Activated CD8-positive, alpha-beta memory T cell treated with anti-CD3 and anti-CD28 coated beads, Interleukin-2, amount 10 ng/mL, durations not matched to agents 7 days and 5 days (primary cell): ENCODE results near the gene CMKLR1. TPM values are rescaled to one million over a fixed set of nuclear protein-coding genes. Genes with fewer than 3 reads are reported as not detected.

Source experiments
- ATAC-seq: fragments of 150-1000 bp; cut with Tn5 transposase; one replicate; pipeline ENCODE4 v1.10.0; 2021; ENCODE audit warnings: moderate library complexity
- CTCF ChIA-PET: fragments of 350-600 bp; sonication (Branson Sonifier 250); formaldehyde crosslinking; loops from one replicate; lab custom pipeline; 2021; ENCODE audit warnings: antibody characterized with exemption; lab: Charles Lee
- DNase-seq: peaks from one replicate; pipeline ENCODE4 v3.0.0-alpha.2; 2020
- H3K27ac Mint-ChIP-seq: one replicate; pipeline ENCODE4 v1.8.0; 2021; ENCODE audit warnings: mild to moderate bottlenecking, mixed read lengths
- H3K27me3 Mint-ChIP-seq: one replicate; pipeline ENCODE4 v1.8.0; 2021; ENCODE audit warnings: mixed read lengths
- H3K36me3 Mint-ChIP-seq: one replicate; pipeline ENCODE4 v1.8.0; 2021; ENCODE audit warnings: mild to moderate bottlenecking, mixed read lengths
- H3K4me1 Mint-ChIP-seq: one replicate; pipeline ENCODE4 v1.8.0; 2021; ENCODE audit warnings: mixed read lengths
- H3K4me3 Mint-ChIP-seq: one replicate; pipeline ENCODE4 v1.8.0; 2021; ENCODE audit warnings: mild to moderate bottlenecking, moderate library complexity, mixed read lengths
- H3K9me3 Mint-ChIP-seq: one replicate; pipeline ENCODE4 v1.8.0; 2022; ENCODE audit warnings: low read depth, mixed read lengths
- total RNA-seq, 2 experiments: library from RNA; stranded (reverse); gene quantifications; one replicate each; pipeline ENCODE4 v1.2.3, GENCODE V29; 2021

The CMKLR1 gene
- total RNA-seq, 2 experiments from 2014 or later = not detected

DNA sequence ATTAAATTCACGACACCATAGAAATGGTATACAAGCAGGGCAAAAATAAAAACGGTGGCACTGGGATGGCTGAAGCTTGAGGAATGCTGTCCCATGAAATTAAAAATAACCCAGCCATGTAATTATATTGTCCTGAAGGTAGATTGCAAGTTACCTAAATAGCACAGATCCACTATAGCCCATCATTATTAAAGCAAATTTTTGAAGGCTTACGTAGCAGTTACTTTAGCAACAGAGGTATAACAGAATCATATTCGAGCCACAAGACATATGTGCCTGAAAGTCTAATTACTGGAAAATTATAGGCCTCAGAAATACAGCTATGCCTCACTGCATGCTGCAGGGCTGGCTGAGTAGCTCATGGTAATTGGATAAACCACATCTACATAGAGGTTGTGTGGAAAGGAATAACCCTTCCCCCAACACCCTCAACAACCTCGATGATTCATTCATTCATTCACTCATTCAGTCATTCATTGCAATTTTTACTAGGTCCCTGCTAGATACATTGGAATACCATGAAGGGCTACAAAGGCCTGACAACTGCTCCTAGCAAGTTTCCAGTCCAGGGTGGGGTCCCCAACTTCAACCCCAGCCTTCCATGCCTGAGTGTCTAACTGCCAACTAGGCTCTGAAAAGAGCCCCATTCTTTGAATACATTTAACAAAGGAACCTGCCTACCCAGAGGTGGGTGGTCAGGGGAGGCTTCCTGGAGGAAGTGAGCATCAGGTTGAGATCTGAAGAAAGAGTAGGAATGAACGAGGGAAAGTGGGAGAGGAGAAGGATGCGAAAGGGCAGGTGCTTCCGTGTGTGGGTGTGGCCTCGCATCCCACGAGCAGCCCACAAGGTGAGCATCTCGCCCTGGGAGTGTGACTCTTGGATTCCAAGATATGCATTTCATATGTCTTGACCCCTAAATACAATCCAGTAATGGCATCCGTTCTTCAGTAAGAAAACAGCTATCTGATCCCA is 18.0 kb upstream of the CMKLR1 start:
- no peaks in the 10 kb centered on the region for H3K36me3 Mint-ChIP-seq
- no peak for ATAC-seq
- H3K4me3 Mint-ChIP-seq = no peak overlapping the region
- H3K27me3 Mint-ChIP-seq = no peaks in the 10 kb centered on the region
- H3K4me1 Mint-ChIP-seq = no peaks in the 10 kb centered on the region
- H3K9me3 Mint-ChIP-seq = no peaks in the 10 kb centered on the region
- H3K27ac Mint-ChIP-seq = no peak overlapping the region
- DNase-seq = no peak
- CTCF ChIA-PET = no interaction called here

DNA sequence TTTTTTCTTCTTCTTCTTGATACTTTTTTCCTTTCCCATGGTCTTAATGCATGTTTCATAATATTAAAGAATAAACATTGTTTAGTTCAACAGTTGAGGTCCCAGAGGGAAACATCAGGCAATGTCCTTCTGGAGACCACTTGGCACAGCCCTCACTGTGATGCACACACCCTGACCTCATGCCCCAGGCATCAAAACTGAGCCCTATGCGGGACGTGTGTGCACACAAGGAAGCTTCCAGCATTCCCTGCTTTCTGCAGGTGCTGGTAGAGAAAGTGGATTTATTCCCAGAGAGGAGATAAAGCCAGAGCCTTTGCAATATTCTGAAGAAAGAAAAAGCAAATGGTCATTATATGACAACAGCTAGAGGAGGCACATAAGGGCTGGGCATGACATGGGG is 16.0 kb upstream of the CMKLR1 start:
- no peak for DNase-seq
- no peak overlapping the region for H3K27ac Mint-ChIP-seq
- H3K36me3 Mint-ChIP-seq = no peaks in the 10 kb centered on the region
- ATAC-seq = no peak
- H3K27me3 Mint-ChIP-seq = no peaks in the 10 kb centered on the region
- H3K4me1 Mint-ChIP-seq = no peaks in the 10 kb centered on the region
- CTCF ChIA-PET = no interaction called here
- no peak overlapping the region for H3K4me3 Mint-ChIP-seq
- no peaks in the 10 kb centered on the region for H3K9me3 Mint-ChIP-seq

DNA sequence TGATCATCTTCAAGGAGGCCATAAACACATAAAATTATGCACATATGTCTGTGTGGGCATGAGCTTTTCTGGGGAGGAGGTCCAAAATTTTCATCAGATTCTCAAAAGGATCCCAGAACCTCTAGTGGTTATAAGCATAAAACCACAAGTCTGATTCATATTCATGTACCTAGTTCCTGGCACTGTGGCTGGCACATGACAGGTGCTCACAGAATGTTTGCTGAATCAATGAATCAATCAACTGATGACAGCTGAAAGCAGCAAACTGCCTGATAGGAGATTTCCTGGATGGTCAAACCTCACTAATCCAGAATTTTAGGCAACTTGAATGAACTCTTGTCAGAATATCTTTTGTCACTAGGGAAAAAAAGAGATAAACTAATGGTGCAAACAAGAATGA is 13.5 kb upstream of the CMKLR1 start:
- CTCF ChIA-PET = no interaction called here
- no peaks in the 10 kb centered on the region for H3K27me3 Mint-ChIP-seq
- no peaks in the 10 kb centered on the region for H3K36me3 Mint-ChIP-seq
- ATAC-seq (no peak), DNase-seq (no peak)
- H3K9me3 Mint-ChIP-seq = no peaks in the 10 kb centered on the region
- no peak overlapping the region for H3K4me3 Mint-ChIP-seq
- H3K4me1 Mint-ChIP-seq = no peaks in the 10 kb centered on the region
- no peak overlapping the region for H3K27ac Mint-ChIP-seq

DNA sequence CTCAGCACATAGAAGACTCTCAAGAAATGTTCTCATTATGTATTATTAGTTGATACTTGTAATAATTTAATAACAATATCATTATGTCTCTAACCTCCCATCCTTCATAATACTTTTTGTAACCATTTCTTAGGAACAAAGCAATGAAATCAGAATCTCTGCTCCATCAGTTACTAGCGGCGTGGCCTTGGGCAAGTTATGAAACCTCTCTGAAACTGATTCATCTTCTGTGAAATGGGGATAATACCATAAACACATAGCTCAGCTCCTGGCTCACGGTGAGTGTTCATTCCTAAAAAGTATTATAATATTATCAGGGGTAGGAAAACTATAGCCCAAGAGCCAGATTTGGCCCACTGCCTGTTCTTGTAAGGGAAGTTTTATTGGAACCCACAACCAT is 11.4 kb upstream of the CMKLR1 start:
- no peak for DNase-seq
- H3K9me3 Mint-ChIP-seq = no peaks in the 10 kb centered on the region
- no peak overlapping the region for H3K27ac Mint-ChIP-seq
- H3K4me1 Mint-ChIP-seq = no peaks in the 10 kb centered on the region
- H3K4me3 Mint-ChIP-seq = no peak overlapping the region
- H3K27me3 Mint-ChIP-seq = no peaks in the 10 kb centered on the region
- no peak for ATAC-seq
- CTCF ChIA-PET = no interaction called here
- H3K36me3 Mint-ChIP-seq = no peaks in the 10 kb centered on the region

DNA sequence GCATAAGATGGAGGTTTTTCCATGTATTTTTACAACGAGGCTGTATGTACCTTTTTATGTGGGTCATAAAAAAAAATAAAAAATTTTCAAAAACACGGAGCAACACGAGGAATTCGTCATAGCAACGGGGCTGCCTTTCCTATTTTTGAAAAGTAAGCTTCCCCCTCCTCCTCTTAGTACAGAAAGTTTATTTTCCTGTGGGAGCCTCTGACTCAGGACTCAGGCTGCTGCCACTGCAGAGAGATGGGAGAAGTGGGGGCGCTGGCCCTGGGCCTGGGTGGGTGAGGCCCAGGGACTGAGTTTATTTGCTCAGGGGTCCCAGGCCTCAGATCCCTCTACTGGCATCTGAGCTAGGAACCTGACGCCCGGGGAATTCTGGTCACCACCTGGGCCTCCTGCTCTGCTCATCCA is 10.2 kb upstream of the CMKLR1 start:
- Mint-ChIP-seq H3K4me3 (no peak overlapping the region), H3K4me1 (no peaks in the 10 kb centered on the region), H3K36me3 (no peaks in the 10 kb centered on the region), H3K27me3 (no peaks in the 10 kb centered on the region), H3K27ac (no peak overlapping the region), H3K9me3 (no peaks in the 10 kb centered on the region)
- CTCF ChIA-PET = no interaction called here
- no peak for ATAC-seq
- no peak for DNase-seq

GRCh38 chr12:108348842-108349241 is 9.7 kb upstream of the CMKLR1 start:
- no peaks in the 10 kb centered on the region for H3K36me3 Mint-ChIP-seq
- no peaks in the 10 kb centered on the region for H3K4me1 Mint-ChIP-seq
- CTCF ChIA-PET = no interaction called here
- H3K9me3 Mint-ChIP-seq = no peaks in the 10 kb centered on the region
- no peak for ATAC-seq
- H3K4me3 Mint-ChIP-seq = no peak overlapping the region
- H3K27me3 Mint-ChIP-seq = no peaks in the 10 kb centered on the region
- H3K27ac Mint-ChIP-seq = no peak overlapping the region
- DNase-seq = no peak

GRCh38 chr12:108346727-108347710 is 7.9 kb upstream of the CMKLR1 start:
- H3K4me1 Mint-ChIP-seq = no peaks in the 10 kb centered on the region
- DNase-seq (no peak), ATAC-seq (no peak)
- peaks cover 3% of the 10 kb centered on the region for H3K27me3 Mint-ChIP-seq
- H3K36me3 Mint-ChIP-seq = no peaks in the 10 kb centered on the region
- H3K9me3 Mint-ChIP-seq = no peaks in the 10 kb centered on the region
- no peak overlapping the region for H3K27ac Mint-ChIP-seq
- CTCF ChIA-PET = no interaction called here
- no peak overlapping the region for H3K4me3 Mint-ChIP-seq

DNA sequence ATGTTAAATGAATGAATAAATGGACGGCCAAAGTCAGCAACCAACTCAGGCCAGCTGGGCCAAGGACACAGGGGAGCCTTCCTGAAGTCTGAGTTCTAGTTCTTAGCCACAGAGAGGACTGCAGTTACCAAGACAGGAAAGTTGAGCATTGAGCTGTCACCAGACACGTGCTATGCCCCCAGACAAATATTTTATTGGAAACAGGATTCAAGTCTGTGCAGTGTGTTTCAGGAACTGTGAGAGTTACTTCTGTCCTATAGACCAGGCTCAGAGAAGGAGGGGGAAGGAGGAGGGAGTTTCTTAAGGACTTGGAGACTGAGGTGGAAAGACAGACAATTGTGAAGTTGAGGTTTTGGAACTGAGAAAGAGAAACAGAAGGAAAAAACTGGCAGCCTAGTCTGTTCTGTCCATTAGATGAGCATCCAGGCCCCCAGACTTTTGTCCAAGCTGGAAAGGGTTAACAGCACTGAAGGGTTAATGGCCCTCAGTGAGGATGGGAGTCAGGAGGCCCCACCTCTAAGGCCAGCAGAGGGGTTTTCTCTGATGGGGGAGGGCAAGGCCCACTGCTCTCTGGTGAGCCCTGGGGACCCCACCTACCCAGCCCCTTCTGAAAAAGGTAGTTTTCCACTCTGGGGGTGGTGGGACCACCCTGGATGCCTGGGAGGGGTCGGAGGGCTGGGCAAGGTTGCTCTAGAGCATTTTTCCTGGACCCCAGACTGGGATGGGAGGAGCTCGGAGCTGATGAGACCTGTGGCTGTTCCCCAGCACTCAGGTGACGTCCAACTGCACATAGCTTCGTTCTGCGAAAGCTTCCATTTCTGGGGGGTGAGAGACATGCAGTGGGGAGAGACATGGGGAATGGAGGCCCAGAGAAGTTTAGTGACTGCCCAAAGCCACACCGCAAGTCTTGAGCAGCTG is 6.9 kb upstream of the CMKLR1 start:
- CTCF ChIA-PET = no interaction called here

GRCh38 chr12:108342985-108343384 is 3.9 kb upstream of the CMKLR1 start:
- Mint-ChIP-seq H3K27ac (no peak overlapping the region), H3K9me3 (no peaks in the 10 kb centered on the region), H3K27me3 (peaks cover 28% of the 10 kb centered on the region), H3K4me1 (no peaks in the 10 kb centered on the region), H3K36me3 (no peaks in the 10 kb centered on the region), H3K4me3 (no peak overlapping the region)
- ATAC-seq (no peak), DNase-seq (no peak)
- CTCF ChIA-PET = no interaction called here

More for the DNA sequence above, 6.9 kb upstream of the CMKLR1 start:
- H3K4me3 Mint-ChIP-seq = no peak overlapping the region
- H3K4me1 Mint-ChIP-seq = no peaks in the 10 kb centered on the region
- H3K9me3 Mint-ChIP-seq = no peaks in the 10 kb centered on the region
- H3K36me3 Mint-ChIP-seq = no peaks in the 10 kb centered on the region
- H3K27ac Mint-ChIP-seq = no peak overlapping the region
- DNase-seq (no peak), ATAC-seq (no peak)
- peaks cover 6% of the 10 kb centered on the region for H3K27me3 Mint-ChIP-seq

DNA sequence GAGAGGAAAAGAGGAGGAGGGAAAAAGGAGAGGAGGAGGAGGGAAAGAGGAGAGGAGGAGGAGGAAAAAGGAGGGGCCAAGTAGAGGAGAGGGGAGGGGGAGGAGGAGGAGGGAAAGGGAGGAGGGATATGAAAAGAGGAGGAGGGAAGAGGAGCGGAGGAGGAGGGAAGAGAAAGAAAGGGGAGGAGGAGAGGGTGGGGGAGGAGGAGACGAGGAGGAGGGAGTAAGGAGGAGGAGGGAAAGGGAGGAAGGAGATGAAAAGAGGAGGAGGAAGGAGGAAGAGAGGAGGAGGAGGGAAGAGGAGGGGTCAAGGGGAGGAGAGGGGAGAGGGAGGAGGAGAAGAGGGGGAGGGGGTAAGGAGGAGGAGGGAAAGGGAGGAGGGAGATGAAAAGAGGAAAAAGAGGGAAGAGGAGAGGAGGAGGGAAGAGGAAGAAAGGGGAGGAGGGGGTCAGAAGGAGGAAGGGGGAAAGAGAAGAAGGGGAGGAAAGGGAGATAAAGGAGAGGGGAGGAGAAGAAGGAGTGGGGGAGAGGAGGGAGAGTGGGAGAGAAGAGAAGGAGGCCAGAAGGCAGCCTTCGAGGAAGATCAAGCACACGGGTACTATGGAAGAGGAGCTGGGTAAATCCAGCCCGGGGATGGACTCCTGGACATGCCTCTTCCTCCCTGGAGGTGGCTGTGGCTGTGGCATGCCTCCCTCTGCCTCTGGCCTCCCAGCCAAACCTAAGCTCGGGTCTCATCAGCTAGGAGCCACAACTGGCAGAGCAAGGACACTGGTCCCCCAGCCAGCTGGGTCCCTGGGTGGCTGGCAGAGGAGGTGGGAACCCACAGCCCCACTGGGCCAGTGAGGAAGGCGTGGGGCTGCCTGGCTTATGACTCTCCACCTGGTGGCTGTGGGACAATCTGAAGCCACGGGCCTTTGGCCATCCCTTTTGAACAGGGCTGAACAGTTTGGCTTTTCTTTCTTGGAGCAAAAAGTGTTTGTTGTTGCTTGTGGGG is 3.0 kb upstream of the CMKLR1 start:
- H3K4me3 Mint-ChIP-seq = no peak overlapping the region
- peaks cover 35% of the 10 kb centered on the region for H3K27me3 Mint-ChIP-seq
- DNase-seq (no peak), ATAC-seq (no peak)
- H3K4me1 Mint-ChIP-seq = no peaks in the 10 kb centered on the region
- no peaks in the 10 kb centered on the region for H3K36me3 Mint-ChIP-seq
- CTCF ChIA-PET = no interaction called here
- no peak overlapping the region for H3K27ac Mint-ChIP-seq
- no peaks in the 10 kb centered on the region for H3K9me3 Mint-ChIP-seq

GRCh38 chr12:108341356-108341755 is 2.2 kb upstream of the CMKLR1 start:
- H3K27ac Mint-ChIP-seq = no peak overlapping the region
- H3K36me3 Mint-ChIP-seq = no peaks in the 10 kb centered on the region
- no peak for ATAC-seq
- H3K4me1 Mint-ChIP-seq = no peaks in the 10 kb centered on the region
- no peaks in the 10 kb centered on the region for H3K9me3 Mint-ChIP-seq
- CTCF ChIA-PET = no interaction called here
- H3K4me3 Mint-ChIP-seq = no peak overlapping the region
- peaks cover 35% of the 10 kb centered on the region for H3K27me3 Mint-ChIP-seq
- no peak for DNase-seq

DNA sequence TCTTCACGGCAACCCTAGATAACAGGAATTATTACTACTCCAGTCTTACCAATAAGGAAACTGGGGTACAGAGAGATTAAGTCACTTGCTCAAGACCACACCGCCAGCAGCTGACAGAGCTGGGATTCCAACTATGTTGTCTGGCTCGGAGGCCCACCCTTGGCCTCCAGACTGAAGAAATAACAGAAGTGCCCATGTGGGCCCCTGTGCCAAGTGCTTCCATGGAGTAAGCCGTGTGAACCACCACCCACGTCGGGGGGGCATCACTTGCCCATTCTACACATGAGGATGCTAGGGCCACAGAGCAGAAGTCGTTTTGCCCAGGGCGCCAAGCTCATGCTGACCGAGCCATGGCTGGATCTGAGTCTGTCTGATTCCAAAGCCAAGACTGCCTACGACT is 926 bp upstream of the CMKLR1 start:
- ATAC-seq = no peak
- Mint-ChIP-seq H3K9me3 (no peaks in the 10 kb centered on the region), H3K4me1 (peaks cover 2% of the 10 kb centered on the region), H3K36me3 (no peaks in the 10 kb centered on the region), H3K27ac (no peak overlapping the region), H3K4me3 (no peak overlapping the region), H3K27me3 (peaks cover 35% of the 10 kb centered on the region)
- CTCF ChIA-PET = no interaction called here
- no peak for DNase-seq
